HG02943 (cell line): ENCODE measurements around the gene LCN10.
"Not testable (repeated sequence)": the region's sequence is repeated elsewhere in the genome, so short reads cannot be mapped to it uniquely, and the experiment has no call there.

ENCODE experiments used
- ATAC-seq: cut with Tn5 transposase; IDR thresholded peaks from one replicate; pipeline ENCODE4 v1.9.1; 2021; ENCODE audit warnings: mild to moderate bottlenecking, low read depth, moderate library complexity; ENCODE audit not compliant: unreplicated experiment

Gene LCN10

DNA sequence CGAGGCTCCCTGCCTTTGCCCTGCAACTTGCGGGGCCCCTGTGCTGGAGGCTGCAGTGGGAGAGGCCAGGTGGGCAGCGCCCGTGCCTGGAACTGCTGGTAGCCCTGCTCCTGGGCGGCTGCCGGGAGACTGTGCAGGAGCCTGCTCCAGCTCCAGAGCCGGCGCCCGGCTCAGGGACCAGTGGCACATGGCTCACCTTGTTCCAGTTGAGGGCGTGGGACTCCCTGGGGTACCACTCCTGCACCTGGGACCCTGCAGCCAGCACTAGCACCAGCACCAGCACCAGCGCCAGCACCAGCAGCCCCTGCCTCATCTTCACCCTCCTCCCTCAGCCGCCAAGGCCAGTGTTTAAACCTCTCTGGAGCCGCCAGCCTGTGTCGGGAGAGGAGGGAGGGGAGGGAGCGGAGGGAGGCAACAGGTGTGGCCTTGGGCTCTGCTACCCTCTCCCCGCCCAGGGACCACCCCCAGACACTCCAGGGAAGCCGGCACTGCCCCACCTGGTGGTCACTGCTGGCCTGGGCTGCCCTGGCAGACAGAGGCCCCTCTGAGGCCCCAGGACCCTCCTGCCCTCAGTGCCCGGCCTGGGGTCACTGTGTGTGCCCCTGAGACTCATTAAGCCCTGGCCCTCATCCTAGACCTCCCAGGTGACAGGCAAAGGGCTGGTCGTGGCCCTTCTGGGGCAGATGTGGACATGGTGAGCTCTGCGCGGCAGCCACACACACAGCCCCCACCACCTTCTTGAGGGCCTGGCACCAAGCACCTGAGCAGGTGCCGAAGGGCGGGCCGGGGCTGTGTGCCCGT is at the start of gene LCN10:
Gene LCN10, minus strand, starts transcription at position 350 of the 801 bp plus-strand sequence. Its CDS starts 37 bp downstream, at position 313.
- no peak for ATAC-seq

DNA sequence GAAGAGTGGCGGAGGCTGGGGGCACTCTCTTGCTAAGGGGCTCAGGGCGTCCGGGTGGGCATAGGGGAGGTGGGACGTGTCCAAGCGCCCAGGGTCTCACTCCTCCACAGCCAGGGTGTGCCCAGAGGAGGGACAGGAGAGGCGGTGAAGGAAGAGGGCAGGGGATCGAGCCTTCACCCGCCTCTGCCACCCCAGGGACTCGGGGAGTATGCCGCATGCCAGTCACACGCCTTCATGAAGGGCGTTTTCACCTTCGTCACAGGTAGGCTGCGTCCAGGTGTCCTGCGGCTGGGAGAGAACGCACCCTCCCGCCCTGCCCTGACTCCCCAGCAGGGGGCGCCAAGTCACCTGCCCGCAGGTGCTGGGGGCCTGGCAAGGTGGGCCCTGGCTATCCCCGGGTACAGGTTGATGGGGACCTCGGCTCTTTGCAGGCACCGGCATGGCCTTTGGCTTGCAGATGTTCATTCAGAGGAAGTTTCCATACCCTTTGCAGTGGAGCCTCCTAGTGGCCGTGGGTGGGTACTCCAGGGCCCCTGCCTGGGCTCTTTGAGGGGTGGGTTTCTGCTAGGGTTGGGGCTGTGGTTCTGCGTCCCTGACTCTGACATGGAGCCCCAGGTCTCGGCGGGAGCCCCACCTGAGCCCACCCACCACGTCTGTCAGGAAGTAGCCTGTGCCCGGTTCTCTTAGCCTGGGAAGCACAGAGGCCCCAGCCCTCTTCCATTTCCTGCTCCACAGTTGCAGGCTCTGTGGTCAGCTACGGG is 49.0 kb upstream of the LCN10 start:
- peak; percentile 18 for ATAC-seq

GRCh38 chr9:136790640-136791515 is 48.1 kb upstream of the LCN10 start, which contains the start of gene TMEM141:
TSS of gene TMEM141 (plus strand) at chr9:136791344. CDS start at chr9:136791371, 27 bp downstream.
- peak; percentile 76 for ATAC-seq

DNA sequence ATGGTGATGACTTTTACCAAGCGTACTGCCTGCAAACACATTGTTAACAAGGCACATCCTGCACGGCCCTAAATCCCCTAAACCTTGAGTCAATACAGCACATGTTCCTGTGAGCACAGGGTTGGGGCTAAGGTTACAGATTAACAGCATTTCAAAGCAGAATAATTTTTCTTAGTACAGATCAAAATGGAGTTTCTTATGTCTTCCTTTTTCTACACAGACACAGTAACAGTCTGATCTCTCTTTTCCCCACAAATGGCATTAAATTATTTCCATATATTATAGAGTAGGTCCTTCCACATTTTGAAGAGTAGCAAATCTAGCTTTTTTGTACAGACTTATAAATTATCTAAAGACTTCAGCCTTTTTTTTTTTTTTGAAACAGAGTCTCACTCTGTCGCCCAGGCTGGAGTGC is 46.8 kb upstream of the LCN10 start:
- ATAC-seq, result no peak

- ATAC-seq, result not testable (repeated sequence)
Observed at GRCh38 chr9:136788644-136789522, 46.1 kb upstream of the LCN10 start.

- ATAC-seq, result no peak
Observed at GRCh38 chr9:136787690-136788400, 45.1 kb upstream of the LCN10 start.

- not testable (repeated sequence) for ATAC-seq
Observed at GRCh38 chr9:136786983-136787382, 44.2 kb upstream of the LCN10 start.

GRCh38 chr9:136786451-136786850 is 43.7 kb upstream of the LCN10 start:
- ATAC-seq, result no peak

- not testable (repeated sequence) for ATAC-seq
Observed at GRCh38 chr9:136785565-136786355, 43.0 kb upstream of the LCN10 start.

DNA sequence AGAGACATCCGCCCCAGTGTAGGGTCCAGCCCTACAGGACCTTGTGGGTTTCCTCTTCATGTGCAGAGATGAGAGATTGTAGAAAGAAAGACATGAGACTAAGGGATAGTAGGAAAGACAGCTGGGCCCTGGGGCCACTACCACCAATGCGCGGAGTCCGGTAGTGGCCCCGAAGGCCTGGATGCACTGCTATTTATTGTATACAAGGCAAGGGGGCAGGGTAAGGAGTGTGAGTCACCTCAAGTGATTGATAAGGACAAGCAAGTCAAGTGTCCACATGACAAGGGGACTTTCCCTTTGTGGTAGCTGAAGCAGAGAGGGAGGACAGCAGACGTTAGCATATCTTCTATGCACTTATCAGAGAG is 42.2 kb upstream of the LCN10 start:
- no peak for ATAC-seq

- no peak for ATAC-seq
Observed at GRCh38 chr9:136784249-136784996, 41.7 kb upstream of the LCN10 start.

GRCh38 chr9:136782452-136782851 is 39.7 kb upstream of the LCN10 start:
- no peak for ATAC-seq

- ATAC-seq, result no peak
Observed at GRCh38 chr9:136779808-136780207, 37.1 kb upstream of the LCN10 start.

- no peak for ATAC-seq
Observed at GRCh38 chr9:136777359-136777758, 34.6 kb upstream of the LCN10 start.

DNA sequence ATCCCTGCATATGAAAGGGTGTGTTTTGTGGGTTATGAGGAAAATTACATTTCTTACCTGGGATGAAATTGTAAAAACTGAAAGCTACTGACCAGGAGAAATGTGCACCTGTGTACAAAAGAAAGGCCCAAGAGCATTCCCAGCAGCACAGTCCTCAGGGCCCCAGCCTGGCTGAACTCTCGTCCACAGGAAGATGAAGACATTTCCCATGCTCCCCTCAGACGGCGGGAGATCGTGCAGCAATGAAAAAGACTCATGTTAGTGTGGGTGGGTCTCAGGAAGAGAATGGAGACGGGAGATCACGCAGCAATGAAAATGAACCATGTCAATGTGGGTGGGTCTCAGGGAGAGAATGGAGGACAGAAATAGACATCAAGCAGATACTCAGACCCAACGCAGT is 34.2 kb upstream of the LCN10 start:
- ATAC-seq, result no peak

DNA sequence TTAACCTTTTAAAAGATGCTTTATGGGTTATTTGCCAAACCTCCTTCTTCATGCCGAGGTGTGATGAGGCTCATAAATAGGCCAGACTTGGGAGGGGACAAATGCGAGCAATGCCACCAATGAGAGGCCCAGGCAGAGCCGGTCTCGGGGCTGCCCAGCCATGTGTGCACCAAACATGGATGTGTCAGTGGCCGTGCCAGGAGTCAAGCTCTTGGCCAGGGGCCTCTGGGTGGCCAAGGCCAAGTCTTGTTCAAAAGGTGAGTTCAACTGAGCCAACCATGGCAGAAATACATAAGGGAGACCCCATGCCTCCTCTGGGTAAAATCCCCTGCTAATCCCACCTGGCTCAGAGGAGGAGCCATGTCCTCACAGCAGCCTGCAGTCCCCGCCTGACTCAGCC is 32.5 kb upstream of the LCN10 start:
- ATAC-seq, result no peak

DNA sequence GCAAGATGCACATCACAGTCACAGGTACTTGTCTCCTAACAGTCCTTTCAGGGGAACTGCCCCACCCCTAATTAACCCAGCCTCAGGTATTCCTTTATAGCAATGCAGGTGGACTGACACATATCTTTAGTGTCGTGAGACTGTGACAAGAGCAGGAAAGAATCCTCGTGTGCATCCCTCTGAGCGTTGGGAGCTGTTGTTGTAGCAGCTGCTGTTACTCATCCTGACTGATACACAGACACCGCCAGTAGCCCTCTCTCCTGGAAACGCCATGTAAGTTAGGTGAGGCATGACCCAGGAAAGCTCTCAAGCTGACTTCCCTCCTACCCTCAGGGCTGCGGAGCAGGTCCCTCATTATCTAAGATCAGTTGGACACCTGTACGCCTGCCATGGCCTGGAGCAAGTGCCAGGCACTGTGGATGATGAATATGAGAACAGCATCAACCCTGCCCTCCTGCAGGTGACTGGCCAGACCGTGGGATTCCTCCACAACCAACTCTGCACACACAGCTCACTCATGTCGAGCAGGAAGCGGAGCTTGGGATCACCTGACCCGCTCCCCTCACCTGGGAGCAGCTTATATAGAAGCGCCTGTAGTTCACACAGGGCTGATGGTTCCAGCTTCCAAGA is 31.8 kb upstream of the LCN10 start:
- ATAC-seq, result no peak
